ENCODE data around the gene CYP1B1.

CYP1B1 gene

DNA sequence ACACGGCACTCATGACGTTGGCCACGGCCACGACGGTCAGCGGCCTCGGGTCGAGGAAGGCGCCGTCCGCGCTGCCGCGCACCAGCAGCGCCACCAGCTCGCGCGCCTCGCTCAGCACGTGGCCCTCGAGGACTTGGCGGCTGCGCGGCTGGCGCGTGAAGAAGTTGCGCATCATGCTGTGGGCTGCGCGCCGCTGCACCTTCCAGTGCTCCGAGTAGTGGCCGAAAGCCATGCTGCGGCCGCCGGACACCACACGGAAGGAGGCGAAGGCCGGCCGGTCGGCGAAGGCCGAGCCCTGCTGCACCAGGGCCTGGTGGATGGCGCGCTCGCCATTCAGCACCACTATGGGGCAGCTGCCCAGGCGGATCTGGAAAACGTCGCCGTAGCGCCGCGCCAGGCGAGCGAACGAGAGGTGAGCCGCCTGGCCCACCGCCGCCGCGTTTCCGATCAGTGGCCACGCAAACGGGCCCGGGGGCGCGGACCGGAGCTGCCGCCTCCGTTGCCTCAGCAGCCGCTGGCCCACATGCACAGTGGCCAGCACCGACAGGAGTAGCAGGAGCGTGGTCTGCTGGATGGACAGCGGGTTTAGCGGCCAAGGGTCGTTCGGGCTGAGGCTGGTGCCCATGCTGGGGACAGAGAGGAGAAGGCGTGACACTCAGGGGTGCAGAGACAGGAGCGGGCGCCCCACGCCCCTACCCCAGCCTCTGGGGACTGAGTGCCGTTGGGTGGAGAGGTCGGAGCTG, 1.0 kb downstream of the CYP1B1 start:
- no peak for DNase-seq

DNA sequence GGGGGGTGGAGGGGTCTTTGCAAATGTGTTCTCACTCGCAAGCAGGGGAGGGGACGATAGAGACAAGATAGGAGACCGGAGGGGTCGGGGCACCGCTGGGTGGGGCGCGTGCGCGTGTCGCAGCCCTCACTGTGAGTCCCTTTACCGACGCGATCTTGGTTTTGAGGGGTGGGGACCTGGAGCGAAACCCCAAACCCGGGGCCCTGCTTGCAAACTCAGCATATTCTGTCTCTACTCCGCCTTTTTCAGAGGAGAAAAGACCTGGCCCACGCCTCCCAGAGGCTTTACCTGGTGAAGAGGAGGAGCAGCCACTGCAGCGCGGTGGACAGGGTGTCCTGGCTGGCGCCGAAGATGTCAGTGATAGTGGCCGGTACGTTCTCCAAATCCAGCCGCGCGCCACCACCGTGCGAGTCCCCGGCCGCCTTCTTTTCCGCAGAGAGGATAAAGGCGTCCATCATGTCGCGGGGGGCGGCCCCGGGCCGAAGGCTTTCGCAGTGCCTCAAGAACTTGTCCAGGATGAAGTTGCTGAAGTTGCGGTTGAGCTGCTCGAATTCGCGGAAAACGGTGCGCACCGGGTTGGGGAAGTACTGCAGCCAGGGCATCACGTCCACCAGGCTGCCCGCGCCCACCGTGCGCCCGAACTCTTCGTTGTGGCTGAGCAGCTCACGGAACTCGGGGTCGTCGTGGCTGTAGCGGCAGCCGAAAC, 1.7 kb downstream of the CYP1B1 start:
- DNase-seq: no peak

DNA sequence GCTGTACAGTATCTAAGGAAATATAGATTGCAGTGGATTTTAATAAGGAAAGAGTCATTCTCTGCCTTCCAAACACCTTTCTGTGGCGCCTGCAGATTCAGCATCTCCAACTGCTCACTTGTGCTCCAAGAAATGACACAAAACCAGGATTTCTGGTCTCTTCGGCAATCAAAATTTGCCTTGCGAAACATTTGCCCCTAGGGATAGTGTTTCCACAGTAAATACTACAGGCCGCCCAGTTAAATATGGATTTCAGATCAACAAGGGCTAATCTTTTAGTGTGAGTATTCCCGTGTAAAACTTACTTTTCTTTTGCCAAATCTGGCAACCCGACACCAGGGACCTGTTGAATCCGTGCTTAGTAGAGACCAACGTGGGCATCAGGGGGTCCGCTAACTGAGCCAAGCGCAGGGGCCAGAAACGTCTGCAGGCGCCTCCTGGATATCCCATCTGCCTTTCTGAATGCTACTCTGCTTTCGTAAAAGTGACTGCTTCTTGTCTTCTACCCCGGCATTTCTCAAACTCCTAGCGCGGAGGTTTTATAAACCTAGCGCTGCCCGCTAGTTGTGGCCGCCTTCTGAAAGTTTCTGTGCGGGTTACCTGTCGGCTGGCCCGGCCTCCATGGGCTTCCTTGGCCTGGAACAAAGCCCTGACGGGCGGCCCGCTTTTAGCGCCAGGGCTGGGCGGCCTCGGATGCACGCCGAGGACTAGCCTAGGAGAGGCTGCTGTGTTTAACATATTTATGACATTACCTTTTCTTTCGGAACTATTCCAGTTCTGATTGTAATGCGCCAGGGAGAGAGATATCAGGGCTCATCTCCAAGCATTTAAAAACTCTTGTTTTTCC, 2.5 kb downstream of the CYP1B1 start:
- DNase-seq: no peak

DNA sequence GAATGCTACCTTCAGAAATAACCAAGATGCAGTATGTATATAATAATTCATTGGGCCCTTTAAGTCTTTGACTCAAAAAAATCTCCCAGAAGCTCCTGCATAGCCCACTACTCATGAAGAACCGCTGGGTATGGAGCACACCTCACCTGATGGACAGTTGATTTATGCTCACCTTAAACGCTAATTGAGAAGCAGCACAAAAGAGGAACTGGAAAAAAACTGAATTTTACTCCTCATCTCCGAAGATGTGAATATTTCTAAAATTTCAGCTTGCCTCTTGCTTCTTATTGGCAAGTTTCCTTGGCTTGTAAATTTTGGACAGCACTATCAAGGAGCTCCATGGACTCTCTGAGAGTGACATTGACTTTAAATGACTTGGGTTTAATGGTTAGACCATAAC, 5.5 kb downstream of the CYP1B1 start:
- DNase-seq: no peak

DNA sequence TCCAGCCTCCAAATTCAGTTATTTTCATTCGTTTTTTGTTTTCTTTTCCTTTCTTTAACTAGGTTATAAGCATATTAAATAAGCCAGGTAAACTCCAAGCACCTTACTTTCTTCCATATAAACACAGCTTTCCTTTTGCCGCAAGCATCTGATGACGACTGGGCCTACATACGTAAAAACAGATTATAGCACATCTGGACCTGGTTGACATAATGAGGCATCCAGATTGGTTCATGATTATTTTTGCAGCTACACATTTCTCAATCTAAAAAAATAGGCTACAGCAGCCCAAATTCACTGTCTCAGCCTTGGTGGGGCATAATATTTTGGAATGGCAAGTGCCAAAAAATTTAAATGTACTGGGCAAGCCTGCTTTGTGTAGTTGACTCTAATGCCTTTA, 7.7 kb downstream of the CYP1B1 start:
- DNase-seq: no peak

DNA sequence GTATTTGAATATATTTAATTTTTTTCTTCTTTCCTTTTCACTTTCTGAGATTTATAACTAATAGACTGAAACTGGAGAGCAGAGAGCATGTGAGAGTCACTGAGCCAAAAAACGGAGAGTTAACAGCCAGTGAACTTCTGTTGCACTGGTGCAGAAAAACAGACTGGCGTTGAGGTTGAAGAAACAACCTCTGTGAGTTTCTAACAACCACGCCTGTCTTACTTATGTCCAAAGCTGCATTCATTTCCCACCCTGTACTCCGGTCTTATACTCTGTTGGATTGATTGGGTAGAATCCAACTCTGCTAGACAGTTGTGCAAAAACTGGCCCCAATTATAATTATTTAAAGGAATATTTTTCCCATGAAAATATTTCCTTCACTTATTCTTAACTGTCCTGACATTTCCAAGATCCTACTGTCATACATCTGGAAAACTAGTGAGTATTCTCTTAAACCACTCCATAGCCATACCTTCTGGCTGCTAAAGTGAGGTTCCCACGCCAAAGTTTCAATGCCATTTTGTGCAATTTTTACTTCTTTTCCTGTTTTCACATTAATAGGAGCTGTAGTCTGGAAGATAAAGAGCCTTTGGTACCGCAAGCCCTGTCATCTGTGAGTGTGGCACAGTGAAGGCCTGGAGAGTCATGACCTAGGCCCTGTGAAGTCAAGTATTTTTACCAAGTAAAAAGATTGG, 9.4 kb downstream of the CYP1B1 start:
- no peak for DNase-seq

DNA sequence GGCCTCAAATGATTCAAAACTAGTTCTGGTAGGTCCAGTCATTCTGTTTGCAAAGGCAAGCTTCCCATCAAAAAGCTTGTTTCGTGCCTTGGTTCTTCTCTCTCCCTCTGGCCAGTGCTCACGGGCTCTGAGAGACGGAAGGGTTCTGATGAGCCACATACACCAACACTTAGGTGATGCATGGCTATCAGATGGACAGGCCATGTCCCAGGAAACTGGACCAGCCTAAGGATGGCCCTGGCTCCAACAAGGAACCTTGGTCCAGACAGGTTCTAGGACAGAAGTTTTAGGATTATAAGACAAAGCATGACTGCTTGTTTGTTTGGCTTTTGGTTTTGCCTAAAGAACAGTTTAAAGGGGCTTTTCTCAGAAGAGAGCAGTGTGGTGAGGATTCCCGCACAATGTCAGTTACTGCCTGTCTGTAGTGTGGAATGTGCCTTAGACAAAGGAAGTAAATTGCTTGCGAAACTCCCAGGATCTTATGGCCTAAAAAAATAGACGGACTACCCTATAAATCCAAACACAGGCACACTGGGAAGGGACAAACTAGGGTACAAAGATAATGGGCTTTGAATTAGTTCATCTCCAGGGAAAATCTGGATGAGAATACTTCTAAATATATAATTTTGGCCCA, 10.3 kb downstream of the CYP1B1 start:
- DNase-seq: no peak

DNA sequence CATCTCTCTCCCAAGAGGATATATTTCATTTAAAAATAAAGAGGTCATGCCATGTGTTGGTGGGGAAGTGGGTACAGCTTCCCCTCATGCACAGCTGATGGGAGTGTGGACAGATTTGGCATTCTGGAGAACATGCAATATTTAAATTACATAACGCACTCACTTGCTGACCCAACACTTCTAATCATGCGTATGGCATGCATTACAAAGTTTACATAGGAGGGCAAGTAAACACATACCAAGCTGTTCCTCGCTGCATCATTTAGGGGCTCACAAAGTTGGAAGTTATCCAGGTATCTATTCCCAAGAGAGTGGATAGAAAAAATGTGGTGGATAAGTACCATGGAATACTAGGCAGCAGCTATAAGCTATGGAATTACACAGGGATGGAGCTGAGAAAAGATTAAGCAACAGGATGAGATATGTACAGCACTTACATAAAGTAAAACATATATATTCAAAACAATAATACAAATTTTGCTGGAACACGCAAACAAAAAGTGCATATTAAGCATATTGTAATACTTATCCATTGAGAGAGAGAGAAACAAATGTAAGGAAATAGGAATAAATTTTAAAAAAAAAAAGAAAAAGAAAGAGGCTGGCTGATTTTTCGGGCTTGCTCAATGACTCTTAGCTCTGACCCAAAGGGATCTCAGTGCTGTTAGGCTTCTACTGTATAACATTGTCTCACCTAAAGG, 11.0 kb downstream of the CYP1B1 start:
- no peak for DNase-seq

DNA sequence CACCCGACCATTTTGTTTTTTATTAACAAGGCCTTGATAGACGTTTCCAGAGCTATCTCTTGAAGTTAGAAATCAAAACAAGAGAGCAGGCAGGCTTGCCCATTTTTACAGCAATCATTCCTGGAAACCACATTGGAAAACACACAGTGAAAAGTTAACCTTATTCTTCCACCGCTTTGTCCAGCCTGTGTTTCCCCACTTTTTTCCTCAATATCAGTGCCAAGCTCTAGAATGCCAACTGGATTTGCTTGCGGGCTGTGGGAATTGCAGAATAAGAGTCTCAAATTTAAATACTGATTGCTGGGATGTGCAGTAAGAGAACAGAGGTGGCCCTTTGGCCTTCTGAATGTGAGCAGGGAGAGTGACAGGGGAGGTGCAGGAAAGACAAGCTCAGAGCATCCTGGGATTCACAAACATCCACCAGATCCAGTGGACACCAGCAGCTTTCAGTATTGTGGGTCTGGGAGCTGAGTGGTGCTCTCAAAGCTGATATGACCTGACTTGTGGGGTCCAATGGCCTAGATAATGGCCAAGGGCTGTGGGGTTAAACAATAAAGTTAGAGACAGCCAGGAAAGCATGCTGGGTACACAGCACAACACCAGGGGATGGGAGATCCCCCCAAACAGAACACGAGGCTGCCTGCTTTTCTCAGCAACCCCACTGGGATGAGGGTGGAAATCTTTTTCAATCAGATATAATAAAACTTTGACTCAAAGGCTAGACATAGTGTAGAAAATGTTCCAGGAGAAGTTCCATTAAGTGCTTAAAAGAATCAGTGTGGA, 15.5 kb downstream of the CYP1B1 start:
- DNase-seq: no peak

DNA sequence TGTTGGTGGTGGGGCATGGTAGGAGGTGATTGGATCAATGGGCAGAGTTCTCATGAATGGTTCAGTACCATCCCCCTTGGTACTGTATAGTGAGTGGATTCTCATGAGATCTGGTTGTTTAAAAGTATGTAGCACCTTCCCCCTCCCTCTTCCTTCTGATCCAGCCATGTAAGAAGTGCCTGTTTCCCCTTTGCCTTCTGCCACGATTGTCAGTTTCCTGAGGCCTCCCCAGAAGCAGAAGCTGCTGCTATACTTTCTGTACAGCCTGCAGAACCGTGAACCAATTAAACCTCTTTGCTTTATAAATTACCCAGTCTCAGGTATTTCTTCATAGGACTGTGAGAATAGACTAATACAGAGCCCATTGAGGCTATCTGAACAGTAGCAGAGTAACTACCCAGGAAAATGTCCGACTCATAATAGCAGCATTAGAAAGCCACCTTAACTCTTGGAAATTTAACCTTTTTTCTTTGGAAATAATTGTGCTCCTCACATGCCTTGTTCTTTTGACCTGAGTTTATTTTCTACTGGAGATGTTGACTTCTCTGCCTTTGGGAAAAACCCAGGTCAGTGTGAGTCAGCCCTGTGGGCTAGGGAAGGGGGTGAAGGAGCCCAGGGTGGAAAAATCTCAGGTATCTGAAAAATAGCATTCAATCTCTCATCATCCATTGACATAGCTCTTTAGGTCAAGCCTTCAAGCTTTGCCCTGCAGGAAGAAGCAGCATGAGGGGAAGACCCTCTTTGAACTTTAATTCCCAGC, 18.1 kb downstream of the CYP1B1 start:
- DNase-seq: no peak

DNA sequence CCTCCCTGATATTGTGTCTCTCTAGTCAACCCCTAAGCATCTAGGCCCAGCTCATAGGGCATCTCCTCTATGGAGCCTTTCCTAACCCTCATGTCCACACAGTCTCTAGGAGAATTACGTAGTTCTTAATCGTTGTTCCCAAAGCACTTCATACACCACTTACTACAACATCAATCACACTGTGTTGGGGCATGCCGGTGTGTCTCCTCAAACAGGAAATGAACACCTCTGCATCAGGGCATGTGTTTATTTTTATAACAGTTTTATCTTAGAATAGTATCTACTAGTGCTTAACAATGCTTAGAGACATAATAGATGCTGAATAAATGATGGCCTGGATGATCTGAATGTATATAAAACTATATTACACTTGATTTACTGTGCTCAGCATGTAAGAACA, 19.7 kb downstream of the CYP1B1 start:
- no peak for DNase-seq

DNA sequence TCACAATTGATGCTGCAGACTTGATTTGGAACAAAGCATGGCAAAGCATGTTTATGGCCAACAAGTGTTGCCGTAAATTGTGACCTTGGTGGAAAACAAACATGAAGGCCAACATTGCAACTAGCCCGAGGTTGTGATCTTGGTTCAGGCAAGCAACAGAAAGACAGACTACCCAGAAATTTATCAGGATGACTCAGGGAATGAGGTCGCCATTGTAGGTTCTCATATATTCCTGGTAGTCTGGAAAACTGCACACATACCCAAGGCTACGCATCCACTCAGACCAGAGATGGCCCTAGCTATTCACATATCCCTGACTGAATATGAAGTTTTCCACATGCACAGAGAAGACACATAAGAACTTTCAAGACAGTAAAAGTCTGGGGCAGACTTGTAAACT, 30.1 kb downstream of the CYP1B1 start:
- DNase-seq: no peak

DNA sequence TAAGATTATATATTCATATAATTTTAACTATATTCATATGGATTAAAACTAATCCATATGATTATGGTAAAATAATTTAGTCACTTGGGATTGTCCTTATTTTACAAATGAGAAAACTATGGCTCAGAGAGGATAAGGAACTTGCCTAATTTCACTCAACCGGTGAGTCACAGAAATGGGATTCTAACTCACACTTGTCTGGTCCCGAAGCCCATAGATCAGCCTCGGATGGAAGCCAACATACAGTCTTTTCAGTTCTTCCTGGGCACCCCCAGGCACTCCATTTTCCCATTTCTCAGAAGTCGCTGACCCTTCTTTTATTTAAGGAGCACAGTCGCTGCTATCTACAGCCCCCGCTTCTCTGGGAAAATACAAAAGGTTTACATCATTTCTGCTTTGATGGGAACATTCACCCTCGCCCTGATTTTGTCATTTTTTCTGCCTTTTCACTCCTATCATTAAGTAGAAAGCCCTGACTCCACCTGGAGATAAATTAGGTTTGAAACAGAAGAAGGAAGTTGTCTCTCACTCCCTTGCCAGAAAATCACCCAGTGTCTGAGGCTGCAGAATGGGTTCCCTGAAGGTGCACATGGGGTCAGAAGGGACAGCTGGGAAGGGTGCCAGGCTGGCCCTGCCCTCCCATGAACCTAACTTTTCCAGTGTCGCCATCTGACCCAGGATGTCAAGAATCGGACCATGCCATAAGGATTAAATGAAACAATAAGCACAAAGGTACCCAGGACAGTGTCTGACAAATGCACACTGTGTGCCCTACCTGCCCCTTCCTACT, 36.6 kb downstream of the CYP1B1 start:
- no peak for DNase-seq

DNA sequence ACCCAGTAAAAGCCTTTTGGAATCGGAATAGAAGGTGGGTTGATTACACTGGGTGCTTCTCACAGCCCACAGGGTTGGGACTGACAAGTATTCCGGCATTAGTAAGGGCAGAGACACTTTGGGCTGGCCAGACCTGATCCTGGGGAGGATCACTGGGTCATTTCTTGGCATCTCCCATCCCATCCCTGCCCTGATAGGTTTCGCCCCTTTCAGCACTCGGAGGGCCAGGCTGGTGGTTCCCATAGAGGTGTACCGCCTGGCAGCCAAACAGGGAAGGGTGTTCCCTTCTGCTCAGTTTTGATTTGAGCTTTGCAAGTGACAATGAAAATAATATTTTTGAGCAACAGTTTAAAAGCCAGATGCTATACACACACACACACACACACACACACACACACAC, 37.3 kb downstream of the CYP1B1 start:
- DNase-seq: no peak

DNA sequence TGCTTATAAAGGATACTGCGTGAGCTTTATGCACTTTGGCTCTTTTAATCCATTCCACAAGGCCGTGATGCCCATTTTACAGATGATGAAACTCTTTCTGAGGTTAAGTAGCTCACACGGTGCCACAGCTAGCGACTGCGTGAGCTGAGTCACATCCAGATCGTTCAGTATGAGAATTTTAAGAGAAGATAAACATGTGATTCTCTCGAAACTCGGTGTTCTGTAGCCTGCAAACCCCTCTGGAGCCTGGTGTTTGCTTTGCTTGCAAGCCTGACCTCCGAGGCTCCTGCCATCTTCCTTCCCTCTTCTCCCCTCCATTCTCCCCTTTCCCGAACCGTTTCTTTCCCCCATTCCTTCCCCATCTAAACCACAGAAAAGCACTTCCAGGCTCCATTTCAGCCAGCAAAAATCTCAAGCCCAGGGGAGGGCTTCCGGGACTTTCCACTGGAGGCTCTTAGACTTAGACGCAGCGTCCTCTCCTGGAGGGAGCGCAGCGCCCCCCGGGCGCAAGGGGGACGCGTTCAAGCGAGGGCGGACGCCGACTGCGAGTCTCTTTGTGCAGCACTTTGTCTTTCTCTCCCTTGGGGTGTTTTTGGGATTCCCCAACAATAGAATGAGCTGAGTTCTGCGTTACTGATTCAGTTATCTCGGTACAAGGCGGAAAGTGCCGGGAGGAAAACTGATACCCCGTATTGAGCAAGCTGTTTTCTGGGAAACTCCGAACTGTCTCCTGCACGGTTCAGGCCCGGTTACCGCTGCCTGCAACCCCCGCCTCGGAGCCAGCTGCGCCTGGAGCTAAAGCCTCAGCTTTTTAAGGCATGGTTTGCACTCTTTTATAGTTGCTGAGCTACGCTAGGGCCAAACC, 38.0 kb downstream of the CYP1B1 start:
- no peak for DNase-seq

DNA sequence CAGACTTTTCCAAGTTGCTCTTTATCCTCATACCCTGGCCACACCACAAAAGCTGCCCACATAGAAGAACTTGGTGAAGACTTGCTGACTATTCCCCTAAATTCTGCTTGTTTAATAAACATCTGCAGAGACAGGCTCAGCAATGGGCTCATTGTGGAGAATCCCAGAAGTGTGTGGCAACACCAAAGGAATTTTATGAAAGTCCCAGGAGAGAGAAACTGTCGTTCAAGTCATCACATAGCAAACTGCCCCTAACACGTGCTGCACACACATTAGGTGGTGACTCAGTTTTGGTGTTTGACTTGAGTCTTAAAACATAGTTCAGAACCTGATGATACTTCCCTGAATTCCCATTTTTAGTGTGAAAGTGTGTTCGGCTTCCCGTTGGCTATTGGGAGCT, 38.6 kb downstream of the CYP1B1 start:
- no peak for DNase-seq

DNA sequence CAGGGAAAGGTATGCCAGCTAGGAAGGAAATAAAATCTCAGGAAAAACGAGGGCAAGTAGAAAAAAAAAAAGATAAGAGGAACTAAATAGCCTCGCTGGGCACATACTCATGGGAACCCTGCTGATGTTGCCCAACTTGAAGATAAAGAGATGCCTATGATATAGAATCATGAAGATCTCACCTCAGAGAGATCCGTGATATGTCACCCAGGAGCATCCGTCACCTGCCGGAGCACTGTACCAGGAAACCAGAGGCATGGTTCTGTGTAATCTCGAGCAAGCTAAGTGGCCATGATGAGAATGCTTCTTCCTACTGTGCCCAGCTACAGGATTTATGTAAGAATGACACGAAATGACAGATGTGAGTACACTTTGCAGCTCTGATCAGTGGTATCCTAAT, 40.0 kb downstream of the CYP1B1 start:
- no peak for DNase-seq

DNA sequence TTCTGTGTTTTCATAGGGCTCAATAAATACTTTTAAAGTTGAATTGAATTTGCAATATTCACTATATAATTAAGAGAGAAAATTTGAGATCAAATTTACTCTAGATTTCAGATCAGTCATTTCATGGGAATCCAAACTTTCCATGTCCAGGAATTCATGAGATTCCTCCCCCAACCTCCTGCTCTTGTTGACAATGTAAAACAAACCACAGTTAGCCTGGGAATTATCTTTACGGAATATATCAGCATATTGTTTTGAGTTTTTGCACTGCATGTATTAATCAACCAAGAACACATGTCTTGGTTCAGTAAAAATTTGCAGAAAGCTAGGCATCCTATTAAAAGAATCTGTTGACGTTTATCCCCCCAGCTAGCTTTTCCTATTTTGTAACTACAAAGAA, 42.3 kb downstream of the CYP1B1 start:
- DNase-seq: no peak

DNA sequence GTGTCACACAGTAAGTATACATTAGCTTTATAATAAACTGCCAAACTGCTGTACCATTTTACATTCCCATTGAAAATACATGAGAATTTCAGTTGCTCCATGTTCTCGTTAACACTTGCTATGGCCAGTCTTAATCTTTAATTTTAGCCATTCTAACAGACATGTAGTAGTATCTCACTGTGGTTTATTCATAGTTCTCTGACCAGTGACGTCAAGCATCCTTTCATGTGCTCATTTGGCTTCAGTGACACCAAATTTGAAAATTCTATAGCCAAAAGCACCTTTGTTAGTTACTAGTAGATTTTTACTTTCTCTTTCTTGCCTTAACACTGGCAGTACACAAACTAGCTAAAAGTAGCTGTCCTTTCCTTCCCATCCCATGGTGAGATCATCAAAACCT, 43.0 kb downstream of the CYP1B1 start:
- DNase-seq: no peak

All from activated T-cell treated with anti-CD3 and anti-CD28 coated beads, Interleukin-2, amount 50 U/mL, for 1 hour (primary cell).